NCI-H526 (cell line): Measurements from ENCODE around the gene LDLRAD4.

Experiments
- DNase-seq, 2 experiments: peaks; one replicate each; lab custom pipeline; 2025; lab: John Stamatoyannopoulos, UW

Gene LDLRAD4

DNA sequence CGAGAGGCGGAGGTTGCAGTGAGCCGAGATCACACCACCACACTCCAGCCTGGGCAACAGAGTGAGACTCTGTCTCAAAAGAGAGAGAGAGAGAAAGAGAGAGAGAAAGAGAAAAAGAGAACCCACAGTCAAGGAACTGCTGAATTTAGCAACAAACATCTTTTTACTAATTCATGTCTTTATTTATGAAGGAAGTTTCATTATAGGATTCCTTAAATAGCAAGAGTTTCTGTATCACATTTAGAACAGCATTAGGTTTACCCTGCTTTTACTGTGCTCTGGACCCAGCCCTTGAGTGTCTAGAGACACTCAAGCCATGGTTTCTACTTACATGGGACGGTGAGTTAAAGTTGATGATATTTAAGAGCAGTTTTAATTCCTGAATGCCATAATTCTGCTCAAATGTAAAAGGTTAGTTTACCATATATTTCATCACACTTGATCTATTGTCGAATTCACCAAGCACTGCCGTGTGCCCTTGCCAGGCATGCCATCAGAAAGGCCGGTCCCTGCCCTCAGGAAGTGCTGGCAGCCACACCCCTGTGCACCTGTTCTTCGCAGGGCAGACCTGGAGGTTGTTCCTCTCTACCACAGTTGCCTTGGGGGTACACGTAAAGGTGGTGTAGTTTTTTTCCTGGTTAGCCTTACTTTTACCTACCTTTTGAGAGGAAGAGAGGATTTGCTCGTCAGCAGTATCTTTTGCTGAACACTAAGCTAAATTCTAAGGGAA, 153.3 kb downstream of the LDLRAD4 start:
- DNase-seq = no peak

DNA sequence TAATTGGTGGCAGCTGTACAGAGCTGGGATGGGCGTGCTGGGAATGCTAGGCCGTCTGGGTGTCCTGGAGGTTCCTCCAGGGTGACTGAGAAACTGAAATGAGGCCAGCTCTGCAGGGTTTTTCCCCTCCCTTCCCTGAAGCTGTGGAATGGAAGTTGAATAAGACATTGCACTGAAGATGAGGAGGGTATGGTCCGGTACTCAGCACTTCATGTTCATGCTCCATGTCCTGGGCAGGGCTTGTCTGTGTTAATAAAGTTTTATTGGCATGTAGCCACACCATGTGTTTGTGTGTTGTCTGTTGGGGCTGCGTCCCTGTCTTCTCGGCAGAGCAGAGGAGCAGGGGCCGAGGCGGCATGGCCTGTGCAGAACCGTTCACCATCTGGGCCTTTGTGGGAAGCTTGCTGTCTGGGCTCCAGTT, 154.0 kb downstream of the LDLRAD4 start:
- no peak for DNase-seq

DNA sequence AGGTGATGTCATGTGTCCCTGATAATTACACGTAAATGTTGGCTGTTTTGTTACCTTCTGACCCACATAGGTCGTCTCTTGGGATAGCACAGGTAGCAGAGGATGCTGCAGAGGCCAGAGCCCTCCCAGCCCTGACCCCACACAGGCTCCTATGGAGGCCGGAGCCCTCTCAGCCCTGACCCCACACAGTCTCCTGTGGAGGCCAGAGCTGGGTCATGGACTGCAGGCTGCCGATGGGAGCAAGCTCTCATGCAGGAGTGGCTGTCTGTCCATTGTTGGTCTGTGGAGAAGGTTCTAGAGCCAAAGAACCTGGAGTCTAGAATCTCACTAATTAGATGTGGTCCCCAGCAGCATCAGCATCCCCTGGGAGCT, 155.5 kb downstream of the LDLRAD4 start:
- no peak for DNase-seq

DNA sequence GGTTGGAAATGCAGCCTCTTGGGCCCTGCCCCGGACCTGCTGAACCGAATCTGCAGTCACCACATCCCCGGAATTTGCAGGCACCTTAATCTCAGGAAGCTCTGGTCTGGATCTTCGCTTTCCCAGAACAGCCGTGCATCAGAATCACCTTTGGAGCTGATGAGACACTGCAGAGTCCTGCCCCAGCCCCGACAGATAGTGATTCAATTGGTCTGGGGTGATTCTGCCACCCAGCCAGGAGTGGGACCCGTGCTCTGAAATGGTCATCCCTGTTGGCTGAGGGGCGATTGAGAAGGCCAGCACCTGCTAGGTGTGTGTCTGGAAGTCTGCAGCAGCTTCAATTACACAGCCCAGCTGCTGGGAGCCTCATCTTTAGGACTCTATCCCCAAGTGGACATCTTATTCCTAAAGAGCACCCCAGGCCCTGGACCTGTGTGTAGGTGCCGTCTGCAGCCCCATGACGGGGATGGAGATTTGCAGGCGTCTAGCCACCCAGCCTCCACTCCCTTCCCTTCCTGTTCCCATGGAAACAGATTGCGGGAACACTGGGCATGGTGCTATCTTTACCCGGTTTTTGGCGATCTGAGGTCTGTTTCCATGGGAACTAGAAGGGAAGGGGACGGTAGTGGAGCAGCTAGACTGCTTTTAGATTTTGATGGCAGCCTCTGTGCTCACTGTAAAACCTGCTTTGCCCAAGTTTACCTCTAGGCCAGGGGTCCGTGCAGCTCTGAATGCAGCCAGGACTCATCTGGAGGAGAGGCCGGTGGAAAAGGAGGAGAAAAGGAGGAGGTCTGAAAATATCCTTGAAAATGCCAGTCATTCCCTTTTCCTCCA, 156.1 kb downstream of the LDLRAD4 start:
- DNase-seq = no peak

DNA sequence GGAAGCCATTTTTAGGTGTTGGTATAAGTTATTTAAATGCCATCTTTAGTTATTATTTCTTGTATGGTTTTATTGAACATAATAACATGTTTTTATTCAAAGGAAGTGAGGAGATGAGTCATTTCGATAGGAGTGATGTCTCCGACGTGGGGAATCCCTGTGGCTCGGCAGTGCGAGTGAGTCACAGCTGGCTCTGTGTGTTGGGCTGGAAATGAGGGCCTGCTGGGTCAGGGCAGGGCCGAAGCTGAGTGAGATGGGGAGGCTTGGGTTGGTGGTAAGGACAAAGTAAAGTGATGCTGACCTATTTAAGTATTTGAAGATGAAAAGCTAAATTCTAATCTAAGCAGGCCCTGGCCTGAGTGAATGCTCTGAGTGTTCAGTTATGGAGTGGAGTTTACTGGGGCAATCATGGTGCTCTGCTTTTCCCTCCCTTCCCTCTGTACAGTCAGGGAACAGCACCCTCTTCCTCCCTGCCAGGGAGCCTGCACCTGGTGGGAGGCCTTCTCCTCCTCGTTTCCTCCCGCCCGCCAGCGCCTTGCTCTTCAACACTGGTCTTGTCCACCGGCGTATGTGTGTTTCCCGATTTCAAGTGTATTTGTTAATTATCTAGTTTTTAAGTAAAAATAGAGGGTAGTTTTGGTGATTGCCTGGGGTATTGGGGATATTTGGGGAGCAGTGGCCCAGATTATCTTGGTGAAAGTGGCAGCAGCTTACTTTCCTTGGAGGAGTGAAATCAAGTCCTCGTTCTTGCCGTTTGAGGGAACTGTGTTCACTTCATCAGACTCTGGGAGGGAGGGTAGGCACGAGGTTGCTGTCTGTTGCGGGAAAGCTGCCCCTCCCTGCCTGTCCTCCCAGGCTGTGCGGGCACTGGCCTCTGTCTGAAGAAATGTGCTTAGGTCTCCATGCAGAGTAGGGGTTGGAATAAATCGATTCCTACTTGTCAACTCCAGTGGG, 157.0 kb downstream of the LDLRAD4 start:
- DNase-seq = no peak

DNA sequence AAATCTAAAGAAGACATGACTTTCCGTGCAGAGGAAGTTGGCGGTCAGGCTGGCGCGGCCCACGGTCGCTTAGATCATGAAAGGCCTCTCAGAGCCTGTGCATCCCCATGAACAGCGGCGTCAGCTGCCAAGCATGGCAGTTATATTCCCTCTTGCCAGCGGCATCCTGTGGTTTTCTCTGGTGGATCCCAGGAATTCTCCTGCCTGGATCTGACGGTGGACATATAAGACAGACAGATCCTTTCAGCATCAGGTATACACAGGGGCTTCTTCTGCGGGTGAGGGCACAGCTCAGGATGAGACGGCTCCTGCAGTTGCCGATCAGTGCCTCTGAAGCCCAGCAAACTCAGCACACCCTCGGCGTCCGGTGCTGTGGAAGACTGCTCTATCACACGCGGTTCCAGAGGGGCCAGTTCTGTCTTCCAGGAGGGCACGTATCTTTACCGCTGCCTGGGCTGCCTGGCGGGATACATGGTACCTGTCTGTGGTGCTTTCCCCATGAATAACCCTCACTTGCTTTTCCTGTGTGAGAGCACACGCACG, 157.8 kb downstream of the LDLRAD4 start:
- DNase-seq = no peak

DNA sequence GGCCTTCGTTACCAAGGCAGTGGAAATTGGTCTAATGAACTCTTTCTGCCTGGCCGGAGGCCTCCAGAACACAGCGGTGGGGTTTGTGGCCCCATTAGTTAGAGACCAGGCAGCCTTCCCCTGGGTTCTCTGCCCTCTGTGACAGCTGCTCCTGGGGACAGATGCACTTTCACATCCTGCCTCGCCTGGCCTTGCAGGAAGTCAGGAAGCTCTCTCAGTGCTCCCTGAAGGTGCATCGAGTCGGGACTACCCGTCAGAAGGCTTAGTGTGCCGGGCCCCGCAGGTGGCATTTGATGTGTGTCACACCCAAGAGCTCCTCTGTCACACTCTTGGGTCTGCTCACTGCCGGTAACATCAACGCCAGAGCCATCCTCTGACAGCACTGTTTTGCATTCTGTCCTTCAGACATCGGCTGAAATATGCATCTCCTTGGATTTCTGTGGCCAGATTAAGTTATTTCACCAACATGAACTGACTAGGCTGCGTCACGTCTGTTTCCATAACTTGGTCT, 158.3 kb downstream of the LDLRAD4 start:
- no peak for DNase-seq

DNA sequence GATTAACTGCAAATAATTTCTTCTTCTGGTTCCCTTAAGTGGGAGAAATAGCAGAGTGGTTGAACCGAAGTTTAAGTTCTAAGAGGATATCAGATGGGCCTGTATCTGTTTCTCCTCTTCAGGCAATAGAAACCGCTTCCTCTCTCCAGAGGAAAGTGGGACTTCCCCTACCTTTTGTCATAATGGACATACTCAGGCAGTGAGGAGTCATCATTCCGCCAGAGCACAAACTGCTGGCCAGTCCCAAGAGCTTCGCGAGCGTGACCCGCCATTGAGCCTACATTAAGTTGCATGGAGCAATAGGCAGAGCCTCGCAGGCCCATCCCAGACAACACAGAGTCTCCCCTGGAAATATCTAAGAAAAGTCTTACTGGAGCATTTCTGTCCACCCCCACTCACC, 158.9 kb downstream of the LDLRAD4 start:
- no peak for DNase-seq

DNA sequence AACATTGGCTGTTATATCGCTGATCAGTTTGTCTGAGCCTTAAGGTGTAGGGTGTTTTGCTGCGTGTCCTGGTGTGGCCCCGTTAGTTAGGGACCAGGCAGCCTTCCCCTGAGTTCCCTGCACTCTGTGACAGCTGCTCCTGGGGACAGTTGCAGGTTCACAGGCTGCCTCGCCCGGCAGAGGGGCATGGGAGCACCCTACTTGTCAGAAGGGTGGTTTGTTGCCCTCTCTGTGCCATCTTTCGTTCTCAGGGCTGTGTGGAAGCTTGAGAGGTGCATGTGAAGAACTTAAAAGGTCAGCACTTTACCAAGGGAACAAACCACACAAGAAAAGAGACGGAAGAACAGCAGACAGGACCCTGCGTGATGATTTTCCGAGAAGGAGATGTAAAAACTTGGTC, 159.6 kb downstream of the LDLRAD4 start:
- DNase-seq = no peak

DNA sequence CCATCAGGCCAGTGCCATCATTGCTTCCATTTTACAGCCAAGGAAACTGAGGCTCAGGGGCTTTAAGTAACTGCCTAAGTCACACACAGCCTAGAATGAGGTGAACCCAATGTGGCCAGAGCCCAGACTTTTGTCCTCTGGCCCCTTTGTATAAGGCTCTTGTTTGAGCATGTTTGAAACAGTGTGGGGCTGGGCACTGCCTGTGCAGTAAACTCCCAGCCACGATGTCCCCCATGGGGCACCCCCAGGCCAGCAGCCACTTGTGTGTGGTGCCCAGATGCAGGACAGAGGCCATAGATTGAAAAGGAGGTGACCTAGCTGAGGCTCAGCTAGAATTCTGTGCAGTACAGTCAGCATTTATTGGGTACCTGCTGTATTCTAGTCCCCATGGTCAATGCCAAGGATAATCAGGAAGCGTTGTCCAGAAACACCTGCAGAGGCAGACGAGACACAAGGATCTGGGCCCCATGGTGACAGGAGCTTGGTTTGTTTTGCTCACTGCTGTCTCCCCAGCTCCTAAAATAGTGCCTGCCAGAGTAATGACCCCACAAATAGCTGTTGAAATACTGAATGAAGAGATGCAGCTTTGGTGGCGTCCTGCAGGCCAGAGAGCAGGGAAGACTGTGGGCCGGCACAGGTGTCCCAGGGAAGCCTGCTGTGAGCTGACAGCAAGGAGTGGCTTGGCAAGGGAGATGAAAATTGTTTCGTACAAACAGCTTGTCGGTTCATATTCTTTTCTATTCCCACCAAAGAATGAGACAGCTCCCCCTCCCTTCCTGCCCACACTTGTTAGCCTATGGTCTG, 160.7 kb downstream of the LDLRAD4 start:
- no peak for DNase-seq

DNA sequence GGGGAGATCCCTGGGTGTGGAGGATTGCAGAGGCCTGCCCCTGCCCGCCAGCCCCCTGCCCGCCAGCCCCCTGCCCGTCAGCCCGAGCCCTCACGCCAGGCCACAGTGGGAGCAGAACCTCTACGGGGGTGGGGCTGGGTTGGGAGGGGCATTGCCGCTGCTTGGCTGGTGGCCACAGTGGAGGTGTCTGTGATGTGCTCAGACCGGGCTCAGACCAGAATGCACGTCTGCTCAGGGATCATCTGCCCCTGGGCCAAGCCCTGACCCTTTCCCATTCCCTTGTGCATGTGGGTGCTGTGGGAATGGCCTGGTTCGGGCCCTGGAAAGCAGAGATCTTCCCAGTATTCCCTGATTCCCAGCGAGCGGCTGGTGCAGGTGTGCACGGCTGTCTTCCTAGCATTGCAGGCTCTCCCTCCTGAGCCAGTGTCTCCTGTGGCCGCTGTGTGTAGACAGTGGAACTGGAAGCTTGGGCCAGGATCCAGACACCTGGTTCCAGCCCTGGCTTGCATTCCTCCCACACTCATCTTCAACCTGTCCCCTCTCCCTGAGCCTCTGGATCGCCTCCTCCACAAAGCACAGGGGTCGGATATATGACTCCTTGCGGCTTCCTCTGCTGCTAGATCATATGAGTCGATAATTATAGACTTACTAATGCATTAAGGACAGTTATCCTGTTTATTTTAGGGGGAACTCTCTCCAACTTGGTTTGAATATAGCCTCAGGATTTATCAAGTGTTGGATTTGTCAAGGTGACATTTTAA, 161.6 kb downstream of the LDLRAD4 start:
- no peak for DNase-seq

DNA sequence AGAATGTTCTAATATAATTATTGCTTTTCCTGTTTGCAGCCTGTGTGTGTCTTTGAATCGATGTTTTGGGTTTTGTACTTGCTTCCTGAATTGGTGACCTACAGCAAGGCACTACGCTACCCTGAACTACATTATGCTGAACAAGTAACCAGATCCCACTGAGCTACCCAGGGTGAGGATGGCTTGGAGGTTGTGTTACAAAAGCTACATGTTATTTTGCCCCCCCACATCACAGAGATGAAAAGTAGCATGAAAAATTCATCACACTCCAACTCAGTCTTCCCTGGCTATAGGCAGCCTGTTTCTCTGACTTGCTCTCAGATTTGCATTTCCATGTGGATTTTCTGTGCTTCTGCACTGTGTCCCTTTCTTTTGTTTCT, 162.1 kb downstream of the LDLRAD4 start:
- no peak for DNase-seq

DNA sequence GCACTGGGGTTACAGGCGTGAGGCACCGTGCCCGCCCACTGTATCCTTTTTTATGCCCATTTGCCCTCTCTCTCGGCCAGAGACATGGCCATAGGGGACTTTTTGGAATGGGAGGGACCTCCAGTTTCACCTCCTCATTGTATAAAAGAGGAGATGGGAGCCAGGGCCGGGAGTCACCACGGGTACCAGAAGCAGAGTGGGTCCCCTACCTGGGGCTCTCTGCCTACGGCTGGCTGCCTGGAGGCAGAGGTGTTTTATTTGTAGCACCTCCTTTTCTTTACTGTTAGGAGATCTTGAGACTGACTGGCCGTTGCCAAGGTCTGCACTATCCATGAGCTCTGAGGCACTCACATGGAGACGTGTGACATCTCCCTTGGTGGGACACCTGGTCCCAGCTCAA, 162.8 kb downstream of the LDLRAD4 start:
- no peak for DNase-seq

DNA sequence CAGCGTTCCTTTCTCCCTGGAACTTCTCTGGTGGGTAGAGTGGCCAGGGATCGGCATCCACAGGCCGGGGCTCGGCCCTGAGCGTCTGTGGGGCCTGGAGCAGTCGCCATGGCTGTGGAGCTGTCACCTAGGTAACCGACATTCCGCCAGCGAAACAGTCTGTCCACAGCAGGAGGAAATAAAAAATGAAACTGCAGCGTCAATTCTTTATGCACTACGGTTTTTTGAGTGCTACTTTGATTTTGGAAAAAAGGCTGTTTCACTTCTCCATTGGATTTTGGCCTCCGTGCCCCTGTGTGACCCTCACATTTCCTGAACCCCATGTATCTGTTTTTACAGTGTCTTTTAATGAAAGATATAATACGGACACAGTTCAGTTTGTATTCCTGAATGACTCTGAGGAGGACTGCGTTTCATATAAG, 163.4 kb downstream of the LDLRAD4 start:
- peak in 1 of 2 experiments; percentile 40 for DNase-seq

DNA sequence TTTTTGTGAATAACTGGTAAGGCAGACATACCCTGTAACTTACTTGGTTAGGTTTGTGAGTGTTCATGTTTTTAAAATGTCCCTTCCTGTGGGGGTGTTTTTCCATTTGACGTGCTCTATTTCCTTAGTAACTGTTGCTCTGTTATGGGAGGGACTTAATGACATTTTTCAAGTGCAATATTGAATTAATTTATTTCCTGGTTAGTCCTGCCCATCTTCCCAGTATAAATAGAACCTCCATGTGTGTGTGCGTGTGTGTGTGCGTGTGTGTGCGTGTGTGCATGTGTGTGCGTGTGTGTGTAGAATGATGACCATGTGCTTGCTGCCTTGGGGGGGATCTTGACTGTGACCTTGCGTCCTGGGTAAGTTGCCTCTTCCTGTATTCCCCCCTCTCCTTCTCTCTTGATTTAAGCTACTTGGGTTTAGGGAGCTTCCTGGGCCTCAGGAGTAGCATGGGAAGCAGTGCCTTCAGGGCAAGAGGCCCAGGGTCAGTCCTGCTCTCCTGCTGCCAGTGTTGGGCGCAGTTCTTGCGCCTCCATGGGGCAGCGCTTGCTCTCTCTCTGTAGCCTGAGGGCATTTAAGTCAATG, 163.9 kb downstream of the LDLRAD4 start:
- no peak for DNase-seq

DNA sequence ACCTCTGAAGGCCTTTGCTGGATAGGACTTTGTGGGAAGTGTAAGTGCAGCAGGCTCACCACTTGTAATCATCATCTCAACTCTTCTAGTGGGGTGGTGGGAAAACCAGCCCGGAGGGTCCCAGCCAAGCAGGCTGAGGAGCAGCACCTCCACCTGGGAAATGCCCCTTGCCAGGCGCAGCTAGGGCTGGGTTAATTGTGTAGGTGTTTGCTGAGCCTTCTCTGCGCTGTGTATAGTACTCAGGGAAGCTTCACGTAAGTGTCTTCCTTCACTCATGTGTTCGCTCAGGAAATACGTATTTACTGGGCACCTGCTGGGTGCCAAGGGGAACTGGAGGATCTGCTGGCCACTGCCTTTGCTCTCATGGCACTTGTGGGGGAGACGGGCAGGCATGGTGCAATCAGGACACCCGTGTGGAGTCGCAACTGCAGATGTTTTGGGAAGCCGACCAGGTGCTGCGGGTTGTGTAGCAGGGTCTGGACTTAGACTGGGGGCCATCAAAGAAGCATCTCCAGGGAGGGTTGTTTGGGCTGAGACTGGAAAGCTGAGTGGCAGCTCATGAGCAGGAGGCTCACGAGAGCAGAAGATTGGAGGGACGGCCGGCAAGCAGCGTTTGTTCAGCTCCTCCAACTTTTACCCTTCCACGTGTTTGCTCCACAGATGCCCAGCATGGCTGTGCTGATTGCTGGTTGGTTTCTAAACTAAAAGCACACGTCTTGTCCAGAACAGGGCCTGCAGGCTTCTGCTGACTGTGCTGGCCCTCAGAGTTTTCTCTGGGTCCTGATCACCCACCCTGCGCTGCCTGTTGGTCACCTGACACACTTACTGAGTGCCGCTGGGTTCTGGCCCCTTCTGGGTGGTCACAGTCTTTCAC, 164.6 kb downstream of the LDLRAD4 start:
- DNase-seq = no peak

DNA sequence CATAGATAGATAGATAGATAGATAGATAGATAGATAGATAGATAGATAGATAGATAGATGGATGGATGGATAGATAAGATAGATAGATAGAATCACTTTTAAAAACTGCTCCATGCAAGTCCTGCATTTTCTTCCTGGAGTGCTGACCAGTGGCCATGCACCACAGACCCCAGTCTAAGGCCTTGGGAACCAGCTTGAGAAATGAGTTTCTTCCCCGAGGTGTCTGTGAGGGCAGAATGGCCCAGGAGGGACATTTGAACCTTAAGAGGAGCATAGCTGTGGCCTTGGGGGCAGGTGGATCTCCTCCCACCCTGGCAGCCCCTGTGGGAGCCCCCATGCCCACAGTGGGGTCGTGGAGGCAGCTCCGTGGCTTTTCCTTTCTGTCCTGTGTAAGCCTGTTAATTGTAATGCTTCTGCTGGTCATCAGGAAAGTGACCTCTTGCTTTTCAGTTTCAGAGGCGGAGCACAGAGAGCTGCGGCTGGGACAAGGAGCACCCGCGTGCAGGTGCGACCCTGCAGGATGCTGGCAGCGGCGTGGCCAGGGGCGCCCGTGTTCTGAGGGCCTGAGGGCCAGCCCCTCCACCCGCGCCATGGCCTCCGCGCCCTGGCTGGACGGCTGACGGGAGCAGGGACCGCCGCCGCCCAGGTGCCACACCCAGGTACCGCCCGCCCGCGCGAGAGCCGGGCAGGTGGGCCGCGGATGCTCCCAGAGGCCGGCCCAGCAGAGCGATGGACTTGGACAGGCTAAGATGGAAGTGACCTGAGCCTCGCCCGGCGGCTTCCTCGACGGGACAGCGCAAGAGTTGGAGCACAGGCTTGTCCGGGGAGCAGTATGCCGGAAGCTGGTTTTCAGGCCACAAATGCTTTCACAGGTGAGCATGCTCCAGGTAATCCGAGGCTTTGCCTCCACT, 168.6 kb downstream of the LDLRAD4 start:
- DNase-seq = no peak
